ACC112 (cell line): ENCODE results near the gene HOGA1.

Experiments used
- H2AFZ ChIP-seq: fragments of 200-600 bp; sonication (generic); one replicate; pipeline ENCODE4 v1.6.0; 2017; ENCODE audit warnings: antibody characterized with exemption, low read length; ENCODE audit not compliant: unreplicated experiment
- H3K27ac ChIP-seq: fragments of 200-600 bp; sonication (generic); 2 replicates; pipeline ENCODE4 v1.5.1; 2014; ENCODE audit warnings: low read depth, mild to moderate bottlenecking, antibody characterized with exemption, low read length, moderate library complexity
- H3K27me3 ChIP-seq: fragments of 200-600 bp; sonication (generic); 2 replicates; pipeline ENCODE4 v1.6.1; 2014; ENCODE audit warnings: mild to moderate bottlenecking, antibody characterized with exemption, low read length, moderate library complexity, mixed read lengths; ENCODE audit not compliant: insufficient read depth
- H3K36me3 ChIP-seq: fragments of 200-600 bp; sonication (generic); 2 replicates; pipeline ENCODE4 v1.6.1; 2016; ENCODE audit warnings: mild to moderate bottlenecking, antibody characterized with exemption, low read length, moderate library complexity, mixed read lengths; ENCODE audit not compliant: insufficient read depth
- H3K4me1 ChIP-seq: fragments of 200-600 bp; sonication (generic); one replicate; pipeline ENCODE4 v1.6.1; 2016; ENCODE audit warnings: low read length, mixed read lengths; ENCODE audit not compliant: insufficient read depth, unreplicated experiment, control insufficient read depth
- H3K4me3 ChIP-seq: fragments of 200-600 bp; sonication (generic); 2 replicates; pipeline ENCODE4 v1.5.1; 2014; ENCODE audit warnings: mild to moderate bottlenecking, low read depth, low read length
- H3K79me2 ChIP-seq: fragments of 200-600 bp; sonication (generic); one replicate; pipeline ENCODE4 v1.6.0; 2016; ENCODE audit warnings: low read length; ENCODE audit not compliant: control insufficient read depth, unreplicated experiment, insufficient read depth

HOGA1 gene

GRCh38 chr10:97598407-97599271 is 14.4 kb downstream of the HOGA1 start:
- no peak overlapping the region for H3K4me3 ChIP-seq
- no peaks in the 10 kb centered on the region for H3K36me3 ChIP-seq
- H3K4me1 ChIP-seq = peaks cover 29% of the 10 kb centered on the region
- H2AFZ ChIP-seq = no peak overlapping the region
- H3K27ac ChIP-seq = no peak overlapping the region
- H3K27me3 ChIP-seq = no peaks in the 10 kb centered on the region
- H3K79me2 ChIP-seq = no peaks in the 10 kb centered on the region

GRCh38 chr10:97599272-97599619 is 15.1 kb downstream of the HOGA1 start:
- Histone ChIP-seq H3K4me1 (peaks cover 29% of the 10 kb centered on the region), H3K36me3 (no peaks in the 10 kb centered on the region), H3K27ac (no peak overlapping the region), H3K79me2 (no peaks in the 10 kb centered on the region), H3K27me3 (no peaks in the 10 kb centered on the region), H3K4me3 (no peak overlapping the region), H2AFZ (no peak overlapping the region)

- Histone ChIP-seq H3K4me3 (no peak overlapping the region), H3K79me2 (no peaks in the 10 kb centered on the region), H3K36me3 (no peaks in the 10 kb centered on the region), H3K4me1 (peaks cover 26% of the 10 kb centered on the region), H3K27me3 (no peaks in the 10 kb centered on the region), H2AFZ (no peak overlapping the region), H3K27ac (no peak overlapping the region)
These were observed 16.4 kb downstream of the HOGA1 start for GRCh38 chr10:97600616-97601015.

GRCh38 chr10:97601268-97602215 is 17.4 kb downstream of the HOGA1 start:
- peaks cover 17% of the 10 kb centered on the region for H3K4me1 ChIP-seq
- H3K4me3 ChIP-seq = no peak overlapping the region
- no peak overlapping the region for H2AFZ ChIP-seq
- no peaks in the 10 kb centered on the region for H3K79me2 ChIP-seq
- no peak overlapping the region for H3K27ac ChIP-seq
- H3K27me3 ChIP-seq = no peaks in the 10 kb centered on the region
- H3K36me3 ChIP-seq = no peaks in the 10 kb centered on the region

- Histone ChIP-seq H3K4me1 (no peaks in the 10 kb centered on the region), H3K36me3 (no peaks in the 10 kb centered on the region), H3K27me3 (no peaks in the 10 kb centered on the region), H3K4me3 (no peak overlapping the region), H3K79me2 (no peaks in the 10 kb centered on the region), H2AFZ (no peak overlapping the region), H3K27ac (no peak overlapping the region)
These were observed 23.0 kb downstream of the HOGA1 start for GRCh38 chr10:97607095-97607636.

- Histone ChIP-seq H3K79me2 (no peaks in the 10 kb centered on the region), H2AFZ (no peak overlapping the region), H3K36me3 (no peaks in the 10 kb centered on the region), H3K27me3 (no peaks in the 10 kb centered on the region), H3K27ac (no peak overlapping the region), H3K4me3 (no peak overlapping the region), H3K4me1 (no peaks in the 10 kb centered on the region)
These were observed 24.9 kb downstream of the HOGA1 start for GRCh38 chr10:97608991-97609561.

- H3K27ac ChIP-seq = no peak overlapping the region
These were observed 27.3 kb downstream of the HOGA1 start for GRCh38 chr10:97611473-97611872.

GRCh38 chr10:97612386-97612785 is 28.2 kb downstream of the HOGA1 start:
- H3K36me3 ChIP-seq = no peaks in the 10 kb centered on the region
- no peak overlapping the region for H3K27ac ChIP-seq
- no peak overlapping the region for H3K4me3 ChIP-seq
- no peaks in the 10 kb centered on the region for H3K4me1 ChIP-seq
- H3K27me3 ChIP-seq = no peaks in the 10 kb centered on the region
- H3K79me2 ChIP-seq = no peaks in the 10 kb centered on the region
- H2AFZ ChIP-seq = no peak overlapping the region

More at GRCh38 chr10:97611473-97611872, 27.3 kb downstream of the HOGA1 start:
- no peaks in the 10 kb centered on the region for H3K79me2 ChIP-seq
- H3K4me3 ChIP-seq = no peak overlapping the region
- no peaks in the 10 kb centered on the region for H3K36me3 ChIP-seq
- no peaks in the 10 kb centered on the region for H3K4me1 ChIP-seq
- H2AFZ ChIP-seq = no peak overlapping the region
- no peaks in the 10 kb centered on the region for H3K27me3 ChIP-seq

GRCh38 chr10:97618285-97618684 is 34.1 kb downstream of the HOGA1 start:
- H3K4me3 ChIP-seq = no peak overlapping the region
- H3K79me2 ChIP-seq = no peaks in the 10 kb centered on the region
- H2AFZ ChIP-seq = no peak overlapping the region
- no peaks in the 10 kb centered on the region for H3K4me1 ChIP-seq
- no peaks in the 10 kb centered on the region for H3K27me3 ChIP-seq
- no peaks in the 10 kb centered on the region for H3K36me3 ChIP-seq
- H3K27ac ChIP-seq = no peak overlapping the region

- Histone ChIP-seq H3K4me1 (no peaks in the 10 kb centered on the region), H3K4me3 (no peak overlapping the region), H3K79me2 (no peaks in the 10 kb centered on the region), H3K27me3 (no peaks in the 10 kb centered on the region), H2AFZ (no peak overlapping the region), H3K36me3 (no peaks in the 10 kb centered on the region), H3K27ac (no peak overlapping the region)
These were observed 34.5 kb downstream of the HOGA1 start for GRCh38 chr10:97618733-97619132.
